Fibroblast of lung (primary cell): Measurements from ENCODE around the gene CCL2.

ENCODE experiments used
- EZH2 ChIP-seq: IDR thresholded peaks from 2 replicates; pipeline ENCODE4 v1.5.1; 2012; ENCODE audit warnings: low read length, control low read depth, mild to moderate bottlenecking; ENCODE audit errors: missing control alignments
- TF ChIP-seq, protein P1 (sequence below), 2 donors: IDR thresholded peaks in 1 of 2; conservative IDR thresholded peaks in 1 of 2; 1 replicate in 1 of 2; 2 replicates in 1 of 2; pipeline ENCODE4 v1.5.1; 2011 to 2012; ENCODE audit warnings: low read length in 2 of 2, control low read depth in 1 of 2, inconsistent platforms in 1 of 2, low read depth in 1 of 2, mild to moderate bottlenecking in 1 of 2

GRCh38 chr17:34260861-34261260 is 5.8 kb downstream of the CCL2 start:
- no peak for TF ChIP-seq EZH2
- TF ChIP-seq, protein P1, sequence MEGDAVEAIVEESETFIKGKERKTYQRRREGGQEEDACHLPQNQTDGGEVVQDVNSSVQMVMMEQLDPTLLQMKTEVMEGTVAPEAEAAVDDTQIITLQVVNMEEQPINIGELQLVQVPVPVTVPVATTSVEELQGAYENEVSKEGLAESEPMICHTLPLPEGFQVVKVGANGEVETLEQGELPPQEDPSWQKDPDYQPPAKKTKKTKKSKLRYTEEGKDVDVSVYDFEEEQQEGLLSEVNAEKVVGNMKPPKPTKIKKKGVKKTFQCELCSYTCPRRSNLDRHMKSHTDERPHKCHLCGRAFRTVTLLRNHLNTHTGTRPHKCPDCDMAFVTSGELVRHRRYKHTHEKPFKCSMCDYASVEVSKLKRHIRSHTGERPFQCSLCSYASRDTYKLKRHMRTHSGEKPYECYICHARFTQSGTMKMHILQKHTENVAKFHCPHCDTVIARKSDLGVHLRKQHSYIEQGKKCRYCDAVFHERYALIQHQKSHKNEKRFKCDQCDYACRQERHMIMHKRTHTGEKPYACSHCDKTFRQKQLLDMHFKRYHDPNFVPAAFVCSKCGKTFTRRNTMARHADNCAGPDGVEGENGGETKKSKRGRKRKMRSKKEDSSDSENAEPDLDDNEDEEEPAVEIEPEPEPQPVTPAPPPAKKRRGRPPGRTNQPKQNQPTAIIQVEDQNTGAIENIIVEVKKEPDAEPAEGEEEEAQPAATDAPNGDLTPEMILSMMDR (conservative IDR thresholded peaks at IDR 0.05 in 1 of 2, IDR thresholded peaks at IDR 0.05 in 1 of 2; ENCODE audit: low read depth in 1 of 2, low read length in 2 of 2) = no peak
